ENCODE data around the gene RPS25. TPM values are rescaled to one million over a fixed set of nuclear protein-coding genes. Genes with fewer than 3 reads are reported as not detected.
A peak's percentile ranks its signal among the peaks of the same experiment; 100 is the strongest.
"Not testable (repeated sequence)": the region's sequence is repeated elsewhere in the genome, so short reads cannot be mapped to it uniquely, and the experiment has no call there.

Gene RPS25
- total RNA-seq, 1 experiment from 2014 or later, result 1,083 TPM

DNA sequence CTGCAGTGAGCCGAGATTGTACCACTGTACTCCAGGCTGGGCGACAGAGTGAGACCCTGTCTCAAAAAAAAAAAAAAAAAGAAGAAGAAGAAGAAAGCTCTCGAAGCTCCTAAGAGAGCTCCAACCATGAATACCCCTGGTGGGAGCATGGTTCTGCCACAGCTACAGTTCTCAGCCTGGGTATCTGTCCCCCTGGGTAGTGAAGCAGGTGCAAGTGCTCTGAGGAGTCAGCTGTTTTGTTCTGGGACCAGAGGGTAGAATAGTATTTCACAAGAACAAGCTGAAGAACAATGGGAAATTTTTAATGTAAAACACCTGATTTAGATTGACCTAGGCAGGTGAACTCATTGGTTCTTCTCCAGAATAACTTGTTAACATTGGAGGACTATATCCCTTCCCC is 43.1 kb upstream of the RPS25 start:
- H3K27me3 ChIP-seq (ENCODE audit: control insufficient read depth, insufficient read depth, low read length), result no peaks in the 10 kb centered on the region
- ATAC-seq, result no peak
- H3K36me3 ChIP-seq (ENCODE audit: control insufficient read depth, insufficient read depth, low read length), result peaks cover 2% of the 10 kb centered on the region; the same call in 1 of the 2 replicates
- no peak for DNase-seq (ENCODE audit: low read depth, low spot score)
- in situ Hi-C loops (cut with HindIII; ENCODE audit: low pct_unique_long_range_greater_than_20kb, low sequenced_read_pairs), result no loop called here
- intact Hi-C loops (cut with micrococcal nuclease; ENCODE audit: unreplicated experiment), result no loop called here
- ChIA-PET POLR2A (interaction anchor here (0.6 to 0.7 kb wide), 2 partner anchors 168 to 260 kb away, joined by 5 to 8 read pairs; no protein-coding TSS in a partner anchor), CTCF (no interaction called here)
- no peak overlapping the region for H3K4me3 ChIP-seq (ENCODE audit: low read depth in 2 of 2, low read length in 2 of 2)
- TF ChIP-seq TCF7L2 (IDR thresholded peaks at IDR 0.05; ENCODE audit: low read depth, low read length) (no peak), SIN3A (IDR thresholded peaks at IDR 0.05; ENCODE audit: borderline replicate concordance, insufficient read depth, low read depth, low read length) (no peak), POLR2AphosphoS5 (IDR thresholded peaks at IDR 0.05; ENCODE audit: low read depth, low read length) (no peak)
- TF ChIP-seq, protein P1, sequence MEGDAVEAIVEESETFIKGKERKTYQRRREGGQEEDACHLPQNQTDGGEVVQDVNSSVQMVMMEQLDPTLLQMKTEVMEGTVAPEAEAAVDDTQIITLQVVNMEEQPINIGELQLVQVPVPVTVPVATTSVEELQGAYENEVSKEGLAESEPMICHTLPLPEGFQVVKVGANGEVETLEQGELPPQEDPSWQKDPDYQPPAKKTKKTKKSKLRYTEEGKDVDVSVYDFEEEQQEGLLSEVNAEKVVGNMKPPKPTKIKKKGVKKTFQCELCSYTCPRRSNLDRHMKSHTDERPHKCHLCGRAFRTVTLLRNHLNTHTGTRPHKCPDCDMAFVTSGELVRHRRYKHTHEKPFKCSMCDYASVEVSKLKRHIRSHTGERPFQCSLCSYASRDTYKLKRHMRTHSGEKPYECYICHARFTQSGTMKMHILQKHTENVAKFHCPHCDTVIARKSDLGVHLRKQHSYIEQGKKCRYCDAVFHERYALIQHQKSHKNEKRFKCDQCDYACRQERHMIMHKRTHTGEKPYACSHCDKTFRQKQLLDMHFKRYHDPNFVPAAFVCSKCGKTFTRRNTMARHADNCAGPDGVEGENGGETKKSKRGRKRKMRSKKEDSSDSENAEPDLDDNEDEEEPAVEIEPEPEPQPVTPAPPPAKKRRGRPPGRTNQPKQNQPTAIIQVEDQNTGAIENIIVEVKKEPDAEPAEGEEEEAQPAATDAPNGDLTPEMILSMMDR (IDR thresholded peaks at IDR 0.05), result no peak
- TF ChIP-seq, protein P2, sequence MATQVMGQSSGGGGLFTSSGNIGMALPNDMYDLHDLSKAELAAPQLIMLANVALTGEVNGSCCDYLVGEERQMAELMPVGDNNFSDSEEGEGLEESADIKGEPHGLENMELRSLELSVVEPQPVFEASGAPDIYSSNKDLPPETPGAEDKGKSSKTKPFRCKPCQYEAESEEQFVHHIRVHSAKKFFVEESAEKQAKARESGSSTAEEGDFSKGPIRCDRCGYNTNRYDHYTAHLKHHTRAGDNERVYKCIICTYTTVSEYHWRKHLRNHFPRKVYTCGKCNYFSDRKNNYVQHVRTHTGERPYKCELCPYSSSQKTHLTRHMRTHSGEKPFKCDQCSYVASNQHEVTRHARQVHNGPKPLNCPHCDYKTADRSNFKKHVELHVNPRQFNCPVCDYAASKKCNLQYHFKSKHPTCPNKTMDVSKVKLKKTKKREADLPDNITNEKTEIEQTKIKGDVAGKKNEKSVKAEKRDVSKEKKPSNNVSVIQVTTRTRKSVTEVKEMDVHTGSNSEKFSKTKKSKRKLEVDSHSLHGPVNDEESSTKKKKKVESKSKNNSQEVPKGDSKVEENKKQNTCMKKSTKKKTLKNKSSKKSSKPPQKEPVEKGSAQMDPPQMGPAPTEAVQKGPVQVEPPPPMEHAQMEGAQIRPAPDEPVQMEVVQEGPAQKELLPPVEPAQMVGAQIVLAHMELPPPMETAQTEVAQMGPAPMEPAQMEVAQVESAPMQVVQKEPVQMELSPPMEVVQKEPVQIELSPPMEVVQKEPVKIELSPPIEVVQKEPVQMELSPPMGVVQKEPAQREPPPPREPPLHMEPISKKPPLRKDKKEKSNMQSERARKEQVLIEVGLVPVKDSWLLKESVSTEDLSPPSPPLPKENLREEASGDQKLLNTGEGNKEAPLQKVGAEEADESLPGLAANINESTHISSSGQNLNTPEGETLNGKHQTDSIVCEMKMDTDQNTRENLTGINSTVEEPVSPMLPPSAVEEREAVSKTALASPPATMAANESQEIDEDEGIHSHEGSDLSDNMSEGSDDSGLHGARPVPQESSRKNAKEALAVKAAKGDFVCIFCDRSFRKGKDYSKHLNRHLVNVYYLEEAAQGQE (IDR thresholded peaks at IDR 0.05; ENCODE audit: insufficient read depth in 1 of 2, low read depth in 2 of 2, low read length in 1 of 2), result no peak
- no peaks in the 10 kb centered on the region for H3K9me3 ChIP-seq (ENCODE audit: control insufficient read depth, insufficient read depth, low read depth, low read length)
- no peak overlapping the region for H3K27ac ChIP-seq (ENCODE audit: low read length)
- no TSS peak for BruUV-seq (replicated peaks)
- peaks cover 3% of the 10 kb centered on the region; the same call in 1 of the 2 replicates for H3K4me1 ChIP-seq (ENCODE audit: control insufficient read depth, insufficient read depth, low read length)

DNA sequence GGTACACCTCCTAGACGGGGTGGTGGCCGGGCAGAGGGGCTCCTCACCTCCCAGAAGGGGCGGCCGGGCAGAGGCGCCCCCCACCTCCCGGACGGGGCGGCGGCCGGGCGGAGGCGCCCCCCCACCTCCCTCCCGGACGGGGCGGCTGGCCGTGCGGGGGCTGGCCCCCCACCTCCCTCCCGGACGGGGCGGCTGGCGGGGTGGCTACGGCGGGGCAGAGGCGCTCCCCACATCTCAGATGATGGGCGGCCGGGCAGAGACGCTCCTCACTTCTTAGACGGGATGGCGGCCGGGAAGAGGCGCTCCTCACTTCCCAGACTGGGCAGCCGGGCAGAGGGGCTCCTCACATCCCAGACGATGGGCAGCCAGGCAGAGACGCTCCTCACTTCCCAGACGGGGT is 41.0 kb upstream of the RPS25 start:
- BruUV-seq (replicated peaks); ATAC-seq; H3K36me3 ChIP-seq (ENCODE audit: control insufficient read depth, insufficient read depth, low read length); H3K4me3 ChIP-seq (ENCODE audit: low read depth in 2 of 2, low read length in 2 of 2); H3K4me1 ChIP-seq (ENCODE audit: control insufficient read depth, insufficient read depth, low read length); H3K9me3 ChIP-seq (ENCODE audit: control insufficient read depth, insufficient read depth, low read depth, low read length); in situ Hi-C loops (cut with HindIII; ENCODE audit: low pct_unique_long_range_greater_than_20kb, low sequenced_read_pairs); DNase-seq (ENCODE audit: low read depth, low spot score); H3K27ac ChIP-seq (ENCODE audit: low read length); intact Hi-C loops (cut with micrococcal nuclease; ENCODE audit: unreplicated experiment); H3K27me3 ChIP-seq (ENCODE audit: control insufficient read depth, insufficient read depth, low read length): not testable (repeated sequence)
- ChIA-PET CTCF (interaction anchor here (0.7 kb wide), 1 partner anchor 40 kb away, joined by 3 read pairs; no protein-coding TSS in a partner anchor), POLR2A (interaction anchor here (1.2 kb wide), 1 partner anchor 8 kb away, joined by 3 read pairs; the partner anchor contains the start of gene VPS11)

DNA sequence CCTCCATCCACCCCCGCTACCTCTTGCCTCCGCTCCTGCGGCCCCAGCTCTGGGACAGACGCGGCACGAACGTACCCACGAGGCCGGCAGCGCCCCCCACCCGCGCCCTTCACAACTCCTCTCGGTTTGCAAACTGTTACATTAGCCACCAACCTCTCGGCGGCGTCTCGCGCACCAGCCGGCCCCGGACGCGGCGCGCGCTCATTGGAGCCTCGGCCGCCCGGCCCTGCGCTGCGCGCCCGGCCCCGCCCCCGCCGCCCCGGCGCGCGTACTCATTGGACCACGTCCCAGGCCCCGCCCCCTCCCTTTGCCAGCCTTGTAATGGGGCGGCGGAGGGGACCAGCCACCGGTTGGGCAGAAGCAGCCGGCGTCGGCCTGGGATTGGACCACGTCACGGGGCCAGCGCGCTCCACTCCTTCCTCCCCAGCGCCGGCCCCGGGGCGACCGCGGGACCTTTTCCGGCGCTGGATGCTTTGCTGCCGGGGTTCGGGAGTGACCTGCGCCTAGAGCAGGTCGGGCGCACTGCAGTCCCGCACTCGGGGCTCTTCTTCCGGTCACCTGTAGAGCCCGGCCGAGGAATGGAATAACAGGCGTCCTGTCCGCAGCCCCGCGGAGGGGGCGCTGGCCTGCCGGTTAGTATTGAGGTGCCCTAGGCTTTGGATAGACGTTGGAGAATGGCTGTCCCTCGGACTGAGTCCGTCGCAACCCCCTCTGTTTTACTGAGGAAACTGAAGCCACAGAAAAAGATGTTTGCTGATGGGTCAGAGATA is 39.0 kb upstream of the RPS25 start, which contains the start of gene HYOU1:
Gene HYOU1 (minus strand): TSS at position 206 of the 770 bp plus-strand sequence. CDS start 1,045 bp downstream, outside the sequence.
- Histone ChIP-seq H3K27ac (ENCODE audit: low read length) (peak within 1 kb of the TSS; percentile 94), H3K27me3 (ENCODE audit: control insufficient read depth, insufficient read depth, low read length) (no peaks in the 10 kb centered on the region), H3K4me3 (ENCODE audit: low read depth in 2 of 2, low read length in 2 of 2) (peak within 1 kb of the TSS; percentile 87 to 97), H3K4me1 (ENCODE audit: control insufficient read depth, insufficient read depth, low read length) (peaks cover 7% of the 10 kb centered on the region; the same call in 1 of the 2 replicates), H3K36me3 (ENCODE audit: control insufficient read depth, insufficient read depth, low read length) (peaks cover 19% of the 10 kb centered on the region; the same call in 1 of the 2 replicates), H3K9me3 (ENCODE audit: control insufficient read depth, insufficient read depth, low read depth, low read length) (no peaks in the 10 kb centered on the region)
- no peak for TF ChIP-seq TCF7L2 (IDR thresholded peaks at IDR 0.05; ENCODE audit: low read depth, low read length)
- TF ChIP-seq, protein P1 (IDR thresholded peaks at IDR 0.05), result no peak; the same call in 1 of the 2 replicates
- TF ChIP-seq SIN3A (IDR thresholded peaks at IDR 0.05; ENCODE audit: borderline replicate concordance, insufficient read depth, low read depth, low read length), result 0 out of 2 replicates have a peak, but pooled peaks have one; percentile 75
- TF ChIP-seq, protein P2 (IDR thresholded peaks at IDR 0.05; ENCODE audit: insufficient read depth in 1 of 2, low read depth in 2 of 2, low read length in 1 of 2), result no peak
- peak; percentile 82 for TF ChIP-seq POLR2AphosphoS5 (IDR thresholded peaks at IDR 0.05; ENCODE audit: low read depth, low read length)
- intact Hi-C loops (cut with micrococcal nuclease; ENCODE audit: unreplicated experiment), result no loop called here
- in situ Hi-C loops (cut with HindIII; ENCODE audit: low pct_unique_long_range_greater_than_20kb, low sequenced_read_pairs), result no loop called here
- no TSS peak for BruUV-seq (replicated peaks)
- ChIA-PET POLR2A (no interaction called here), CTCF (interaction anchor here (0.5 kb wide), 1 partner anchor 24 kb away, joined by 3 read pairs; no protein-coding TSS in a partner anchor)
- ATAC-seq (peak; percentile 98), DNase-seq (ENCODE audit: low read depth, low spot score) (peak; percentile 53)

Data from Panc1 (cell line).